Gastroesophageal sphincter (tissue), 4 donors: ENCODE results near the gene LPP. TPM values are rescaled to one million over a fixed set of nuclear protein-coding genes. Genes with fewer than 3 reads are reported as not detected.

ENCODE experiments used
- ATAC-seq: fragments of 150-250 bp; one replicate; pipeline ENCODE4 v1.9.1; 2016; ENCODE audit warnings: mild to moderate bottlenecking, moderate library complexity
- H3K27ac ChIP-seq, 4 donors: fragments of 200-600 bp; sonication (generic) in 3 of 4; 1 replicate in 3 of 4; 2 replicates in 1 of 4; pipeline ENCODE4 v1.5.1; 2016 to 2019
- H3K27me3 ChIP-seq: fragments of 200-600 bp; sonication (generic); one replicate; pipeline ENCODE4 v1.5.1; 2019
- H3K36me3 ChIP-seq, 2 donors: fragments of 200-600 bp; sonication (generic); one replicate each; pipeline ENCODE4 v1.5.1; 2019; ENCODE audit warnings: control low read depth in 1 of 2
- H3K4me1 ChIP-seq, 3 donors: fragments of 200-600 bp; sonication (generic); 1 replicate in 2 of 3; 2 replicates in 1 of 3; pipeline ENCODE4 v1.5.1; 2016 to 2019; ENCODE audit warnings: control low read depth in 2 of 3
- H3K4me3 ChIP-seq, 2 donors: fragments of 200-600 bp; sonication (generic); one replicate each; pipeline ENCODE4 v1.5.1; 2019; ENCODE audit warnings: mild to moderate bottlenecking in 1 of 2, moderate library complexity in 1 of 2
- H3K9me3 ChIP-seq, 3 donors: fragments of 200-600 bp; sonication (generic); one replicate each; pipeline ENCODE4 v1.5.1; 2017 to 2019; ENCODE audit warnings: control low read depth in 2 of 3
- EP300 ChIP-seq: sonication (generic); formaldehyde crosslinking; IDR thresholded peaks from one replicate; pipeline ENCODE4 v1.6.1; 2017; ENCODE audit warnings: antibody characterized with exemption, mild to moderate bottlenecking
- POLR2A ChIP-seq, 2 donors: fragments of 450-650 bp; IDR thresholded peaks; one replicate each; pipeline ENCODE4 v1.6.1; 2017; ENCODE audit warnings: antibody characterized with exemption in 2 of 2, mild to moderate bottlenecking in 2 of 2, moderate library complexity in 1 of 2
- POLR2AphosphoS5 ChIP-seq: sonication (generic); formaldehyde crosslinking; IDR thresholded peaks from one replicate; pipeline ENCODE4 v1.6.1; 2017; ENCODE audit warnings: antibody characterized with exemption
- WGBS, 2 donors: methylation state at CpG; one replicate each; pipeline ENCODE4 v1.1.5; 2018; ENCODE audit warnings: low coverage in 1 of 2; 5-methylcytosine and 5-hydroxymethylcytosine counted together
- total RNA-seq, 4 donors: library from RNA; depleted of rRNA; stranded (reverse); fragments of >200 nt; gene quantifications; one replicate each; pipeline ENCODE4 v1.1.0, GENCODE V29; 2016
- TF ChIP-seq, protein P1 (sequence below), 4 experiments: fragments of 200-600 bp in 2 of 4; fragments of 450-650 bp in 2 of 4; sonication (generic) in 1 of 4; IDR thresholded peaks; one replicate each; pipeline ENCODE4 v1.5.1; 2017 to 2019; ENCODE audit warnings: antibody characterized with exemption in 4 of 4, mild to moderate bottlenecking in 2 of 4, moderate library complexity in 2 of 4

Gene LPP
- total RNA-seq, 4 donors from 2014 or later = 1,243 to 2,297 (median 2,164) TPM

DNA sequence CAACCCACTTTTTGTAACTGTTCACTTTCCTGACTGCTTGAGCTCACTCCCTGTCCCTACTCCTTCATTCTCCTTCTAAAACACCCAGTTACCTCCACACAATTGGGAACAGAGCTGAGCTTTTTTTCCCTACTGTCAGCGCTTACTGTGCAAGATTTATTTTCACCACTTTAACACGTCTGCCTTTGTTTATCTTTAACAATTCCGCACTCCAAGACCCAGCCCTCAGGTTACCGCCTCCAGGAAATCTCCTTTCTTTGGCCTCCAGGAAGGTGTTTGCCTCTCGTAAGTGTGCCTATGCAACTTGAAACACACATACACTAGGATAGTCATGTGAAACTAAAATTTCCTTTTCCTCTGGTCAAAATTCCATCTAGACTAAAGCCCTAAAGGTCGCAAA, 745.9 kb downstream of the LPP start:
- Histone ChIP-seq H3K4me3 (no peak overlapping the region), H3K36me3 (no peaks in the 10 kb centered on the region), H3K27ac (peak overlapping the region in 3 of 4 donors; percentile 53 to 65 (median 63)), H3K27me3 (no peaks in the 10 kb centered on the region), H3K4me1 (peaks cover 10 to 26% (median 14%) of the 10 kb centered on the region in 3 donors), H3K9me3 (no peaks in the 10 kb centered on the region)
- ATAC-seq = no peak
- TF ChIP-seq, protein P1, sequence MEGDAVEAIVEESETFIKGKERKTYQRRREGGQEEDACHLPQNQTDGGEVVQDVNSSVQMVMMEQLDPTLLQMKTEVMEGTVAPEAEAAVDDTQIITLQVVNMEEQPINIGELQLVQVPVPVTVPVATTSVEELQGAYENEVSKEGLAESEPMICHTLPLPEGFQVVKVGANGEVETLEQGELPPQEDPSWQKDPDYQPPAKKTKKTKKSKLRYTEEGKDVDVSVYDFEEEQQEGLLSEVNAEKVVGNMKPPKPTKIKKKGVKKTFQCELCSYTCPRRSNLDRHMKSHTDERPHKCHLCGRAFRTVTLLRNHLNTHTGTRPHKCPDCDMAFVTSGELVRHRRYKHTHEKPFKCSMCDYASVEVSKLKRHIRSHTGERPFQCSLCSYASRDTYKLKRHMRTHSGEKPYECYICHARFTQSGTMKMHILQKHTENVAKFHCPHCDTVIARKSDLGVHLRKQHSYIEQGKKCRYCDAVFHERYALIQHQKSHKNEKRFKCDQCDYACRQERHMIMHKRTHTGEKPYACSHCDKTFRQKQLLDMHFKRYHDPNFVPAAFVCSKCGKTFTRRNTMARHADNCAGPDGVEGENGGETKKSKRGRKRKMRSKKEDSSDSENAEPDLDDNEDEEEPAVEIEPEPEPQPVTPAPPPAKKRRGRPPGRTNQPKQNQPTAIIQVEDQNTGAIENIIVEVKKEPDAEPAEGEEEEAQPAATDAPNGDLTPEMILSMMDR (IDR thresholded peaks at IDR 0.05) = no peak
- TF ChIP-seq POLR2AphosphoS5 = peak; percentile 8
- 28 to 41% methylated on average over 6 of the region's 6 CpGs for WGBS, 2 donors

- Histone ChIP-seq H3K9me3 (no peaks in the 10 kb centered on the region), H3K27ac (peak overlapping the region; percentile 53 to 72 (median 64)), H3K4me1 (peaks cover 10 to 26% (median 14%) of the 10 kb centered on the region in 3 donors), H3K36me3 (no peaks in the 10 kb centered on the region), H3K27me3 (no peaks in the 10 kb centered on the region), H3K4me3 (no peak overlapping the region)
- peak; percentile 9 for TF ChIP-seq POLR2AphosphoS5
- TF ChIP-seq EP300 = no peak
- WGBS, 2 donors = 49 to 50% methylated on average over 2 of the region's 2 CpGs
- peak; percentile 61 for ATAC-seq
Observed at GRCh38 chr3:188900421-188900951, 746.5 kb downstream of the LPP start.

DNA sequence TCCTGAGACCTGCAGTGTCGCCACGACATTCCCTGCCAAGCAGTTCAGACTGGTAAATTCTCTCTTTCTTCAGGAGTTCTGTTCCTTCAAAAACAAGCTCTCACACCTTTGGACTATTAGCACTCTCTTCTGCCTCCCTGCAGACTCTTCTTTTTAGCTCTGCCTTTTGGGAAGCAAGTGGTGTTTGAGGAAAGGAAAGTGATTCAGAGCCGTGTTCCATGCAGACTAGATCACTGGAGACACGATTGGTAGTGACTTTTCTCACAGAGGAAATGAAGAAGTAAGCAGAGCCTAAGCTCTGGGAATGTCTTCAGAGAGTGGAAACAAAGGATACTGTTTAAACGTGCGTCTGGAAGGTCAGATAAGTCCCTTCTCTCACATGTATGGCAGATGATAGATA, 747.2 kb downstream of the LPP start:
- 28 to 30% methylated on average over 4 to 6 of the region's 6 CpGs for WGBS, 2 donors
- no peaks in the 10 kb centered on the region for H3K9me3 ChIP-seq
- no peak for ATAC-seq
- no peaks in the 10 kb centered on the region for H3K36me3 ChIP-seq
- no peaks in the 10 kb centered on the region for H3K27me3 ChIP-seq
- peak overlapping the region; percentile 53 to 72 (median 64) for H3K27ac ChIP-seq
- TF ChIP-seq, protein P1 (IDR thresholded peaks at IDR 0.05) = no peak
- TF ChIP-seq EP300 (no peak), POLR2A (IDR thresholded peaks at IDR 0.05) (no peak), POLR2AphosphoS5 (no peak)
- no peak overlapping the region for H3K4me3 ChIP-seq
- H3K4me1 ChIP-seq = peaks cover 10 to 28% (median 14%) of the 10 kb centered on the region in 3 donors

- Histone ChIP-seq H3K27ac (peak overlapping the region in 3 of 4 donors; percentile 53 to 65 (median 63)), H3K4me3 (no peak overlapping the region), H3K4me1 (peaks cover 10 to 34% (median 14%) of the 10 kb centered on the region in 3 donors), H3K36me3 (no peaks in the 10 kb centered on the region), H3K27me3 (no peaks in the 10 kb centered on the region), H3K9me3 (no peaks in the 10 kb centered on the region)
- ATAC-seq = no peak
- TF ChIP-seq POLR2AphosphoS5 = no peak
- TF ChIP-seq POLR2A (IDR thresholded peaks at IDR 0.05) = no peak
- TF ChIP-seq, protein P1 (IDR thresholded peaks at IDR 0.05) = no peak
- 79 to 83% methylated on average over 1 to 4 of the region's 4 CpGs for WGBS, 2 donors
Observed at GRCh38 chr3:188901671-188902287, 747.8 kb downstream of the LPP start.

- 20% methylated on average over 1 of the region's 1 CpG; no CpG with 5 or more reads in 1 of the 2 donors for WGBS, 2 donors
- Histone ChIP-seq H3K27ac (peak overlapping the region in 1 of 4 donors; percentile 11), H3K36me3 (no peaks in the 10 kb centered on the region), H3K9me3 (no peaks in the 10 kb centered on the region), H3K4me1 (peaks cover 9 to 28% (median 10%) of the 10 kb centered on the region in 3 donors), H3K27me3 (no peaks in the 10 kb centered on the region), H3K4me3 (no peak overlapping the region)
- ATAC-seq = peak; percentile 18
- TF ChIP-seq POLR2AphosphoS5 (no peak), POLR2A (IDR thresholded peaks at IDR 0.05) (no peak), EP300 (no peak)
- TF ChIP-seq, protein P1 (IDR thresholded peaks at IDR 0.05) = no peak
Observed at GRCh38 chr3:188904670-188905069, 750.7 kb downstream of the LPP start.
